GM18505 (cell line): ENCODE results near the gene RABL6.
A peak's percentile ranks its signal among the peaks of the same experiment; 100 is the strongest.
"Not testable (repeated sequence)": the region's sequence is repeated elsewhere in the genome, so short reads cannot be mapped to it uniquely, and the experiment has no call there.

ENCODE experiments used
- ATAC-seq: cut with Tn5 transposase; IDR thresholded peaks from one replicate; pipeline ENCODE4 v1.9.1; 2021; ENCODE audit not compliant: unreplicated experiment
- POLR2A ChIP-seq: IDR thresholded peaks from 4 replicates; pipeline ENCODE4 v1.6.1; 2011; ENCODE audit warnings: borderline replicate concordance; ENCODE audit not compliant: insufficient read depth, insufficient read length; ENCODE audit errors: extremely low read depth

The RABL6 gene

GRCh38 chr9:136837146-136837855 is 29.6 kb downstream of the RABL6 start:
- no peak for TF ChIP-seq POLR2A

GRCh38 chr9:136837856-136838277 is 30.1 kb downstream of the RABL6 start:
- not testable (repeated sequence) for ATAC-seq

More at GRCh38 chr9:136837146-136837855, 29.6 kb downstream of the RABL6 start:
- no peak for ATAC-seq

- no peak for TF ChIP-seq POLR2A
- no peak for ATAC-seq
Measured at GRCh38 chr9:136838314-136839228, 30.8 kb downstream of the RABL6 start.

- no peak for ATAC-seq
- no peak for TF ChIP-seq POLR2A
Measured at GRCh38 chr9:136839229-136840139, 31.7 kb downstream of the RABL6 start.

- TF ChIP-seq POLR2A: no peak
Measured at GRCh38 chr9:136840140-136840876, 32.6 kb downstream of the RABL6 start.

GRCh38 chr9:136840877-136841645 is 33.3 kb downstream of the RABL6 start:
- ATAC-seq: no peak
- no peak for TF ChIP-seq POLR2A

More at GRCh38 chr9:136840140-136840876, 32.6 kb downstream of the RABL6 start:
- ATAC-seq: no peak

GRCh38 chr9:136841646-136842379 is 34.1 kb downstream of the RABL6 start:
- not testable (repeated sequence) for ATAC-seq

GRCh38 chr9:136842380-136842948 is 34.7 kb downstream of the RABL6 start, which contains the start of gene AJM1:
Gene AJM1 (plus strand): TSS chr9:136842478. CDS start chr9:136844415, 1,937 bp downstream.
- ATAC-seq: peak; percentile 45

GRCh38 chr9:136843159-136843800 is 35.5 kb downstream of the RABL6 start:
- ATAC-seq: not testable (repeated sequence)

- ATAC-seq: not testable (repeated sequence)
Measured at GRCh38 chr9:136843801-136844740, 36.3 kb downstream of the RABL6 start.
